HepG2 (cell line): ENCODE results near the gene AKR1A1. TPM values are rescaled to one million over a fixed set of nuclear protein-coding genes. Genes with fewer than 3 reads are reported as not detected.

ENCODE experiments used
- ARNT ChIP-seq: fragments of 450-650 bp; IDR thresholded peaks from 2 replicates; pipeline ENCODE4 v1.6.1; 2017
- FOXC1 ChIP-seq: sonication (generic); formaldehyde crosslinking; IDR thresholded peaks from 2 replicates; pipeline ENCODE4 v1.8.0; 2022; ENCODE audit warnings: mild to moderate bottlenecking, missing genetic modification reagents, borderline replicate concordance
- MAFK ChIP-seq, 2 experiments: IDR thresholded peaks in 1 of 2; conservative IDR thresholded peaks in 1 of 2; 2 replicates each; pipeline ENCODE4 v1.6.1; 2011; ENCODE audit warnings: improper control_type of control experiment in 2 of 2, low read length in 2 of 2
- MXD4 ChIP-seq: IDR thresholded peaks from 2 replicates; pipeline ENCODE4 v1.6.1; 2016; ENCODE audit warnings: mild to moderate bottlenecking, missing biosample characterization, missing genetic modification reagents
- NFKB2 ChIP-seq: sonication (generic); formaldehyde crosslinking; IDR thresholded peaks from 2 replicates; pipeline ENCODE4 v1.4.0; 2020; ENCODE audit warnings: missing genetic modification reagents, borderline replicate concordance
- NR2F6 ChIP-seq, 2 experiments: IDR thresholded peaks; 2 replicates each; pipeline ENCODE4 v1.6.1; 2016; ENCODE audit warnings: antibody characterized with exemption in 1 of 2, mild to moderate bottlenecking in 1 of 2
- NR3C1 ChIP-seq: sonication (generic); formaldehyde crosslinking; IDR thresholded peaks from 2 replicates; pipeline ENCODE4 v1.4.0; 2020; ENCODE audit warnings: missing genetic modification reagents
- POGZ ChIP-seq: sonication (generic); formaldehyde crosslinking; IDR thresholded peaks from 2 replicates; pipeline ENCODE4 v1.4.0; 2020; ENCODE audit warnings: mild to moderate bottlenecking, missing genetic modification reagents
- SP1 ChIP-seq, 2 experiments: fragments of 450-650 bp in 1 of 2; sonication (generic) in 1 of 2; formaldehyde crosslinking in 1 of 2; IDR thresholded peaks; 2 replicates each; pipeline versions ENCODE4 v1.4.0 to v1.6.1; 2016 to 2020; ENCODE audit warnings: missing genetic modification reagents in 1 of 2
- ZBTB1 ChIP-seq: sonication (generic); formaldehyde crosslinking; IDR thresholded peaks from 2 replicates; pipeline ENCODE4 v1.4.0; 2020; ENCODE audit warnings: missing genetic modification reagents, borderline replicate concordance
- ZFP36L1 ChIP-seq: sonication (generic); formaldehyde crosslinking; IDR thresholded peaks from 2 replicates; pipeline ENCODE4 v1.8.0; 2022; ENCODE audit warnings: mild to moderate bottlenecking, missing genetic modification reagents, moderate library complexity
- ZMAT3 ChIP-seq: sonication (generic); formaldehyde crosslinking; conservative IDR thresholded peaks from 2 replicates; pipeline ENCODE4 v1.7.0; 2021; ENCODE audit warnings: missing genetic modification reagents
- ZNF10 ChIP-seq: sonication (generic); formaldehyde crosslinking; IDR thresholded peaks from 2 replicates; pipeline ENCODE4 v1.4.0; 2020; ENCODE audit warnings: mild to moderate bottlenecking, low read depth, missing genetic modification reagents, borderline replicate concordance
- ZNF530 ChIP-seq: sonication (generic); formaldehyde crosslinking; IDR thresholded peaks from 2 replicates; pipeline ENCODE4 v1.5.0; 2020; ENCODE audit warnings: low read depth, mild to moderate bottlenecking, missing genetic modification reagents
- ZNF616 ChIP-seq: sonication (generic); formaldehyde crosslinking; IDR thresholded peaks from 2 replicates; pipeline ENCODE4 v1.5.0; 2020; ENCODE audit warnings: low read depth, mild to moderate bottlenecking, missing genetic modification reagents
- ZNF724P ChIP-seq: sonication (generic); formaldehyde crosslinking; IDR thresholded peaks from 2 replicates; pipeline ENCODE4 v1.8.0; 2022; ENCODE audit warnings: missing genetic modification reagents, borderline replicate concordance
- ZNF776 ChIP-seq: sonication (generic); formaldehyde crosslinking; IDR thresholded peaks from 2 replicates; pipeline ENCODE4 v1.4.0; 2020; ENCODE audit warnings: mild to moderate bottlenecking, missing genetic modification reagents
- polyA plus RNA-seq, 8 experiments: library from polyadenylated mRNA; depleted of rRNA in 3 of 8; stranded (reverse) in 7 of 8; unstranded in 1 of 8; fragments of >200 nt; fragmentation: Illumina TruSeq in 4 of 8; extraction: Trizol in 4 of 8; gene quantifications; 2 replicates each; pipeline versions ENCODE4 v1.2.1 to v1.2.3, GENCODE V29; 2011 to 2016; ENCODE audit warnings: low read depth in 4 of 8, missing spikeins in 1 of 8, mixed read lengths in 1 of 8; ENCODE audit not compliant: insufficient read depth in 1 of 8
- total RNA-seq, 5 experiments: library from RNA; depleted of rRNA; stranded (reverse); fragments of >200 nt; fragmentation: Illumina TruSeq; extraction: Trizol; gene quantifications; 2 replicates each; pipeline ENCODE4 v1.2.3, GENCODE V29; 2016; ENCODE audit warnings: low read depth in 1 of 5
- TF ChIP-seq, protein P1 (sequence below): sonication (generic); formaldehyde crosslinking; IDR thresholded peaks from 2 replicates; pipeline ENCODE4 v1.8.0; 2022; ENCODE audit warnings: low read depth, missing genetic modification reagents
- TF ChIP-seq, protein P2 (sequence below): sonication (generic); formaldehyde crosslinking; IDR thresholded peaks from 2 replicates; pipeline ENCODE4 v1.5.0; 2020; ENCODE audit warnings: mild to moderate bottlenecking, missing genetic modification reagents
- TF ChIP-seq, protein P3 (sequence below): sonication (generic); formaldehyde crosslinking; IDR thresholded peaks from 2 replicates; pipeline ENCODE4 v1.4.0; 2020; ENCODE audit warnings: missing genetic modification reagents
- TF ChIP-seq, protein P4 (sequence below): sonication (generic); formaldehyde crosslinking; IDR thresholded peaks from 2 replicates; pipeline ENCODE4 v1.4.0; 2020; ENCODE audit warnings: missing genetic modification reagents
- TF ChIP-seq, protein P5 (sequence below): sonication (generic); formaldehyde crosslinking; IDR thresholded peaks from 2 replicates; pipeline ENCODE4 v1.9.0; 2022; ENCODE audit warnings: low read depth, missing genetic modification reagents

AKR1A1 gene
- total and polyA plus RNA-seq, 2 of the 13 experiments (the other 11 are each of a cell fraction or from before 2014, with no cell fraction given), result 181 to 217 TPM

DNA sequence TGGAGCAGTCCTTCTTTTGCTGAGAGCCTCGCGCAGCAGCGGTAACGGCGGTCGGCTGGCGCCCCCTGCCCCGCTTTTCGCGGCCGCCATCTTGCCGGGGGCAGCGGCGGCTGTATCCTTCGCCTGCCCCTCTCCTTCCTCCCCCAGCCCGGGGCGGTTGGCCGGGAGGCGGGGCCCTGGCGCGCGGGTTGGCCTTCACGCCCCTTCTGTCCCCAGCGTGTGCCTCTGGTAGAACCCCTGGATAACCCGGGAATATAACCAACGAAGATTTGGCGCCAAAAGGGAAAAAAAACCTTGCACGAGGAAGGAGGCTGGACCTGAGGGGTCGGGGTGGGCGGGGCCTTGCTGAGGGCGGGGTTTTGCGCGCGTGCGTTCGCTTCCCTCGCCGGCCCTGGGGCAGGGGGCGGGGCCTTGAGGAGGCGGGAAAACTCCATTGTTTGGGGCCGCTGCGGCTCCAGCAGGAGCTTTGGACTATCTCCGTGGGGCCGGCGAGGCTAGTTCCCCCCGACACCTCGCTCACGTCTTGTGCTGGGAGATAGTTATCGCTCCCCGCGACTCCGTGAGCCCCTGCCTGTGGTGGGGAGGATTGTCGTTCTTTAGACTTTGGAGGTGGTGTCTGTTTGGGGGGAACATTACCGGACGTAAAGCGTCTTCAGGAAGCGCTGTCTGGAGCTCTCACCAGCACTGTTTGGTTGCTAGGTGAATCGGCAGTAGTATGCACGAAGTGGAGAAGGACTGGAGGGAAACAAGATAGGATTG, 33.9 kb downstream of the AKR1A1 start (continued):
- TF ChIP-seq, protein P1, sequence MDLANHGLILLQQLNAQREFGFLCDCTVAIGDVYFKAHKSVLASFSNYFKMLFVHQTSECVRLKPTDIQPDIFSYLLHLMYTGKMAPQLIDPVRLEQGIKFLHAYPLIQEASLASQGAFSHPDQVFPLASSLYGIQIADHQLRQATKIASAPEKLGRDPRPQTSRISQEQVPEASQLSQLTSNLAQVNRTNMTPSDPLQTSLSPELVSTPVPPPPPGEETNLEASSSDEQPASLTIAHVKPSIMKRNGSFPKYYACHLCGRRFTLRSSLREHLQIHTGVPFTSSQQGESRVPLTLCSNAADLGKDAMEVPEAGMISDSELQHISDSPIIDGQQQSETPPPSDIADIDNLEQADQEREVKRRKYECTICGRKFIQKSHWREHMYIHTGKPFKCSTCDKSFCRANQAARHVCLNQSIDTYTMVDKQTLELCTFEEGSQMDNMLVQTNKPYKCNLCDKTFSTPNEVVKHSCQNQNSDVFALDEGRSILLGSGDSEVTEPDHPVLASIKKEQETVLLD (CRISPR knock-in tag), result peak; percentile 42; the same call in 1 of the 2 replicates
- TF ChIP-seq ZNF616 (CRISPR knock-in tag), result no peak
- TF ChIP-seq ZMAT3 (CRISPR knock-in tag), result 0 out of 2 replicates have a peak, but pooled peaks have one; percentile 34
- no peak for TF ChIP-seq ZNF530 (CRISPR knock-in tag)
- TF ChIP-seq MXD4 (CRISPR knock-in tag), result peak; percentile 53; the same call in 1 of the 2 replicates
- no peak for TF ChIP-seq MAFK (conservative IDR thresholded peaks at IDR 0.05 in 1 of 2, IDR thresholded peaks at IDR 0.05 in 1 of 2; ENCODE audit: low read length in 2 of 2)
- no peak for TF ChIP-seq ZFP36L1 (CRISPR knock-in tag)
- TF ChIP-seq, protein P2, sequence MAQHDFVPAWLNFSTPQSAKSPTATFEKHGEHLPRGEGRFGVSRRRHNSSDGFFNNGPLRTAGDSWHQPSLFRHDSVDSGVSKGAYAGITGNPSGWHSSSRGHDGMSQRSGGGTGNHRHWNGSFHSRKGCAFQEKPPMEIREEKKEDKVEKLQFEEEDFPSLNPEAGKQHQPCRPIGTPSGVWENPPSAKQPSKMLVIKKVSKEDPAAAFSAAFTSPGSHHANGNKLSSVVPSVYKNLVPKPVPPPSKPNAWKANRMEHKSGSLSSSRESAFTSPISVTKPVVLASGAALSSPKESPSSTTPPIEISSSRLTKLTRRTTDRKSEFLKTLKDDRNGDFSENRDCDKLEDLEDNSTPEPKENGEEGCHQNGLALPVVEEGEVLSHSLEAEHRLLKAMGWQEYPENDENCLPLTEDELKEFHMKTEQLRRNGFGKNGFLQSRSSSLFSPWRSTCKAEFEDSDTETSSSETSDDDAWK (CRISPR knock-in tag), result no peak
- no peak for TF ChIP-seq ZNF776 (CRISPR knock-in tag)
- peak; percentile 10; the same call in 1 of the 2 replicates for TF ChIP-seq POGZ (CRISPR knock-in tag)
- TF ChIP-seq SP1 (IDR thresholded peaks at IDR 0.05), result no peak
- TF ChIP-seq SP1 (CRISPR knock-in tag; IDR thresholded peaks at IDR 0.05), result peak; percentile 82
- TF ChIP-seq NFKB2 (CRISPR knock-in tag), result peak; percentile 15; the same call in 1 of the 2 replicates
- no peak for TF ChIP-seq NR2F6 (IDR thresholded peaks at IDR 0.05)
- TF ChIP-seq NR2F6 (CRISPR knock-in tag; IDR thresholded peaks at IDR 0.05), result no peak
- TF ChIP-seq ARNT, result no peak
- TF ChIP-seq, protein P3, sequence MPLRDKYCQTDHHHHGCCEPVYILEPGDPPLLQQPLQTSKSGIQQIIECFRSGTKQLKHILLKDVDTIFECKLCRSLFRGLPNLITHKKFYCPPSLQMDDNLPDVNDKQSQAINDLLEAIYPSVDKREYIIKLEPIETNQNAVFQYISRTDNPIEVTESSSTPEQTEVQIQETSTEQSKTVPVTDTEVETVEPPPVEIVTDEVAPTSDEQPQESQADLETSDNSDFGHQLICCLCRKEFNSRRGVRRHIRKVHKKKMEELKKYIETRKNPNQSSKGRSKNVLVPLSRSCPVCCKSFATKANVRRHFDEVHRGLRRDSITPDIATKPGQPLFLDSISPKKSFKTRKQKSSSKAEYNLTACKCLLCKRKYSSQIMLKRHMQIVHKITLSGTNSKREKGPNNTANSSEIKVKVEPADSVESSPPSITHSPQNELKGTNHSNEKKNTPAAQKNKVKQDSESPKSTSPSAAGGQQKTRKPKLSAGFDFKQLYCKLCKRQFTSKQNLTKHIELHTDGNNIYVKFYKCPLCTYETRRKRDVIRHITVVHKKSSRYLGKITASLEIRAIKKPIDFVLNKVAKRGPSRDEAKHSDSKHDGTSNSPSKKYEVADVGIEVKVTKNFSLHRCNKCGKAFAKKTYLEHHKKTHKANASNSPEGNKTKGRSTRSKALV (CRISPR knock-in tag), result no peak; the same call in 1 of the 2 replicates
- no peak for TF ChIP-seq ZNF10 (CRISPR knock-in tag)
- no peak for TF ChIP-seq FOXC1
- TF ChIP-seq, protein P4, sequence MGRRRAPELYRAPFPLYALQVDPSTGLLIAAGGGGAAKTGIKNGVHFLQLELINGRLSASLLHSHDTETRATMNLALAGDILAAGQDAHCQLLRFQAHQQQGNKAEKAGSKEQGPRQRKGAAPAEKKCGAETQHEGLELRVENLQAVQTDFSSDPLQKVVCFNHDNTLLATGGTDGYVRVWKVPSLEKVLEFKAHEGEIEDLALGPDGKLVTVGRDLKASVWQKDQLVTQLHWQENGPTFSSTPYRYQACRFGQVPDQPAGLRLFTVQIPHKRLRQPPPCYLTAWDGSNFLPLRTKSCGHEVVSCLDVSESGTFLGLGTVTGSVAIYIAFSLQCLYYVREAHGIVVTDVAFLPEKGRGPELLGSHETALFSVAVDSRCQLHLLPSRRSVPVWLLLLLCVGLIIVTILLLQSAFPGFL, result 0 out of 2 replicates have a peak, but pooled peaks have one; percentile 15
- TF ChIP-seq, protein P5, sequence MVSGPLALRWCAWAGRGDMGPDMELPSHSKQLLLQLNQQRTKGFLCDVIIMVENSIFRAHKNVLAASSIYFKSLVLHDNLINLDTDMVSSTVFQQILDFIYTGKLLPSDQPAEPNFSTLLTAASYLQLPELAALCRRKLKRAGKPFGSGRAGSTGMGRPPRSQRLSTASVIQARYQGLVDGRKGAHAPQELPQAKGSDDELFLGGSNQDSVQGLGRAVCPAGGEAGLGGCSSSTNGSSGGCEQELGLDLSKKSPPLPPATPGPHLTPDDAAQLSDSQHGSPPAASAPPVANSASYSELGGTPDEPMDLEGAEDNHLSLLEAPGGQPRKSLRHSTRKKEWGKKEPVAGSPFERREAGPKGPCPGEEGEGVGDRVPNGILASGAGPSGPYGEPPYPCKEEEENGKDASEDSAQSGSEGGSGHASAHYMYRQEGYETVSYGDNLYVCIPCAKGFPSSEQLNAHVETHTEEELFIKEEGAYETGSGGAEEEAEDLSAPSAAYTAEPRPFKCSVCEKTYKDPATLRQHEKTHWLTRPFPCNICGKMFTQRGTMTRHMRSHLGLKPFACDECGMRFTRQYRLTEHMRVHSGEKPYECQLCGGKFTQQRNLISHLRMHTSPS, result 0 out of 2 replicates have a peak, but pooled peaks have one; percentile 29
- no peak for TF ChIP-seq NR3C1
- no peak for TF ChIP-seq ZNF724P (CRISPR knock-in tag)
- TF ChIP-seq ZBTB1, result no peak
